ENCODE measurements around the gene RAB7A.
A peak's percentile ranks its signal among the peaks of the same experiment; 100 is the strongest.

RAB7A gene

DNA sequence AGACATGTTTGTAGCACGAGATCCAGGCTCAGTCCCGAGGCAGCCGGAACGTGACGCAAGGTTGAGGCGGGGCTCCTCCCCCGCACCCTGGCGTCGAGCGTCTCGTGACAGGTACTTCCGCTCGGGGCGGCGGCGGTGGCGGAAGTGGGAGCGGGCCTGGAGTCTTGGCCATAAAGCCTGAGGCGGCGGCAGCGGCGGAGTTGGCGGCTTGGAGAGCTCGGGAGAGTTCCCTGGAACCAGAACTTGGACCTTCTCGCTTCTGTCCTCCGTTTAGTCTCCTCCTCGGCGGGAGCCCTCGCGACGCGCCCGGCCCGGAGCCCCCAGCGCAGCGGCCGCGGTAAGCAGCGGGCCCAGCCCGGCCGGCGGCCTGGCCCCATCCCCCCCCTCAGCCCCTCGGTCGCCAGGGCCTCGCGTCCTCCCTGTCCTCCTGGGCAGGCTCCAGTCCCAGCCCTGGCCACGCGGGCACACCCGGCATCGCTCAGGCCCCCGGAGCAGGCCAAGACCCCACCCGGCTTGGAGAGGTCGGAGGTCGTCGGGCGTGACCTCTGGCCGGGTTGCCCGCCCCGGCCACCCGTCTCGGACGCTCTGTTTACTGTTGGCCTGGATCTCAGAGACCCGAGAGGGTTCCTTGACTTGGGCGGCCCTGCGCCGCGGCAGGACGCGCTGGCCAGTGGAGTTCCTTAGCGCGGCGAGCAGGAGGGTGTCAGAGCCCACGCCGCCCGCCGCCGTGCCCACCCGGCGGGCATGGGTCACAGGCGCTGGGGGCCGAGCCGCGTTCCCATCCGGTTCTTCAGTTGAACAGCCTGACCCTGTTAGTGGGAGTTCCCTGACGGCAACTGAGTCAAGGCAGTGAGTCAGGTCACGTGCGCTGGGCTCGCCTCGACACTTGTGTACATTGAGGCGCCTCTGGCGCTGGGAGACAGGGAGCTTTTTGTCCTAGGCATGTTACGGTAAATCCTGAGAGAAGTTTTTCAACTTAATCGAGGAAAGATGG lies at the start of gene RAB7A:
Gene RAB7A (plus strand): TSS at position 161 of the 994 bp plus-strand sequence. CDS start 69,185 bp downstream, outside the sequence.
- intact Hi-C loops (cut with DNase I): loop anchor here (2.0 to 5.0 kb wide), 3 partner anchors 46 to 152 kb away; partner anchors contain the start of gene ACAD9
- peak; percentile 95 to 99 (median 98) for DNase-seq

DNA sequence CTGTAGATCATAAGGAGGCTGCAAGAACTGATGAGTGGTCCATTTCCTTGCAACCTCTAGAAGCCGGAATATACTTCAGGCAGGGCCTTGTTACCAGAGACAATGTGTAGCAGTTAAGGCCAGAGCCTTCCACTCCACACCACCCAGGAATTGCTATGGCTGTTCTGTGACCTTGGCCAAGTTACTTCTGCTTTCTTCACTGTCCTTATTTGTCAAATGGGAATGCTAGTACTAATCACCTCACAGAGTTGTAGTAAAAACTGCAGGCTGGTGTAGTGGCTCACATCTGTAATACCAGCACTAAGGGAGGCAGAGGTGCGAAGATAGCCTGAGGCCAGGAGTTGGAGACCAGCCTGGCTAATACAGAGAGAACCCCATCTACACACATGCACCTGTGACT lies 46.6 kb upstream of the RAB7A start:
- intact Hi-C loops (cut with DNase I): no loop called here
- DNase-seq: no peak

DNA sequence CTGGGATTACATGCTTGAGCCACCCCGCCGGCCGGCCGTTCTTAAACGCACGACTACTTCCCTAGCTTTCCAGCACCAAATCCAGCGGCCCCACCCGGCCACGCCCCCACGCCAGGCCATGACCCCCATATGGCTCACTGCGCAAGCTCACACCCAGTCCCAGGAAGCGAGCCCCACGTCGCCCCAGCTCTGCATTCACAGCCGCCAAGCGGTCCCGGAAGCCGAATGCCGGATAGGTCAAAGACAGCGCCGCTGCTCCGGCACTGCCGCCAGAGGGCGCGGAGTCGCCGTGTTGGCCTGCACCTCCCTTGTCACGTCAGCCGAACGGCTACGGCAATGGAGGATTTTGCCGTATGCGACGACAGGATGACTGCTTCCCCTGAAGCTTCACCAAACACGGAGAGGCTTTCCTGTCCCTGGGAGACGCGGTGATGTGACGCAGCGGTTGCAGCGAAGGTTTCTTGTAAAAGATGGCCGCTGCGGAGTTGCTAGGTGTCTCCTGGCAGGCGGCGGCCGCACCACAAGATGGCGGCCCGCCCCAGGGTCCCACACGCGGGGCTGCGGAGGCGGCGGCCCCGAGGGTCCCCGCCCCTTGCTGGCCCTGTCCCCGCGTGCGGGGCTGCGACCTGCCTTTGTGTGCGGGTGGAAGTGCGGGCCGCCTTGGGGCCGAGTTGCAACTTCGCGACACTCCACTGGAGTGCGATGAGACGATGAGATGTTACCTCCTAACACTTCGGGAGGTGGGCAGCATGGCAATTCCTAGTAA lies 45.2 kb upstream of the RAB7A start:
- DNase-seq: peak; percentile 97 to 100 (median 99)
- intact Hi-C loops (cut with DNase I): loop anchor here (2.0 to 10.0 kb wide), 3 partner anchors 46 to 164 kb away; partner anchors contain the start of gene RAB7A

DNA sequence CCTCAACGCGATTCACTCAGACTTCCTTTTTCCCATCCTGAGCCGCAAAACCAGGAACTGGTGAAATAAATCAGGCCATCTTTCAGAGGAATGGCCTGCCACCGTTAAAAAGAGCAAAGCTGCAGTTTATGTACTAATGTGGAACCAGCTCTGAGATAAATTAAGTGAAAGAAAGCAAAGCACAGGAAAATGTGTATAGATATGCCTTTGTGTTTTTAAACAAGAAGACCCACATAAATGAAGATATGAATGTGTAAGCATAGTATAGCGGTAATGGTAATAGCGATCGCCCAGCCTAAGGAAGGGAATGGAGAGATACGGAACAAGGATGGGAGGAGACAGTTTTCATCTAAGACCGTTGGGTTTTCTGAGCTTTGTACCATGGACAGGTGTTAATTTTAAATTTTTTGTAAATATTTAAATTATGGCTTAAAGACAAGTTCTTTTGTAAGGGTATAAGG lies 44.6 kb upstream of the RAB7A start:
- no peak for DNase-seq
- intact Hi-C loops (cut with DNase I): loop anchor here (2.0 to 10.0 kb wide), 3 partner anchors 45 to 163 kb away; partner anchors contain the start of gene RAB7A

DNA sequence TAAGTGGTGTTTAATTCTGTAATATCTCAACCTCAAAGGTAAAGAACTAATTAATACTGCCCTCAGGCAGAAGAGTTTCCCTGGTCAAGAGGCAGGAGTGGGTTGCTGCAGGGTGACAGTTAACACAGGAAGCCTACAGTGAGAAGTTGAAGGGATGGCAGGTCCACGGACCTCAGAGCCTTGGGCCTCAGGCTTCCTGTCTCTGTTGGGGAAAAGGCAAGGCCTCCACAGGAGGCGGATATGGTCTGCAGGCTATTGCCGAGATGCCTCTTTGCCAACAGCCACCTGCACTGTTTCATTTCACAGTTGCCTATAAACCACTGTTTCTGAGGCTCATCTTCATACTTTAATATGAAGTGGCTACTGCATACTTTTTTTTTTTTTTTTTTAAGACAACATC lies 42.0 kb upstream of the RAB7A start:
- intact Hi-C loops (cut with DNase I): loop anchor here (10.0 kb wide), 2 partner anchors 111 to 161 kb away; no protein-coding TSS in a partner anchor
- DNase-seq: no peak

DNA sequence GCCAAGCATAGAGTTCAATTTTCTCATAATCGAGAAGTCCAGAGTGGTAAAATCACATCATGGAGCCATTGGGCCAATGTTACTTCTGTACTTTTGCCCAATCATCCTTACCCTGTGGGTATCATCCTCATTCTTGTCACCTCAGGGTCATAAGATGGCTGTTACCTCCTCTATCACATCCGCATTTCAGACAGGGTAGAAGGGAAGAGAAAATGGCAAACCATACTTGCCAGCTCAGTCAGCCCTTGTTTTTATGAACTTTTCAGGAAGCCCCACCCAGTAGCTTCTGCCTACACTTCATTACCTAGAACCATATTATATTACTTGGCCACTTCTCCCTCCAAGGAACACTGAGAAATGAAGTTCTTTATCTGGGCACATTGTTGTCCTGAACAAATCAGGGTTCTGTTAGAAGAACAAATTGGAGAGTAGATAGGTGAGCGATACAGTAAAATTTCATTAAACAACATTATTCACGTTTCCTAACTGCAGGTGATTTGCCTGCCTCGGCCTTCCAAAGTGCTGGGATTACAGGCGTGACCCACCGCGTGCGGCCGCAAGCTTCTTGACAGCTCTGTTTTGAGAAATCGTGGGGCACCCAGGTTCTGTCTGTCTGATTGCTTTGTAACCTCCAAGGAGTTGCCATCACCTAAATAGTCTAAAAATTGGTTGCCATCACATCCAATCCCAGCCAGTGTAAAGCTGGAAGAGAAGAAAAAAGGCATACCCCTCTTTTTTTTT lies 40.8 kb upstream of the RAB7A start:
- DNase-seq: no peak
- intact Hi-C loops (cut with DNase I): loop anchor here (10.0 kb wide), 2 partner anchors 110 to 160 kb away; no protein-coding TSS in a partner anchor

DNA sequence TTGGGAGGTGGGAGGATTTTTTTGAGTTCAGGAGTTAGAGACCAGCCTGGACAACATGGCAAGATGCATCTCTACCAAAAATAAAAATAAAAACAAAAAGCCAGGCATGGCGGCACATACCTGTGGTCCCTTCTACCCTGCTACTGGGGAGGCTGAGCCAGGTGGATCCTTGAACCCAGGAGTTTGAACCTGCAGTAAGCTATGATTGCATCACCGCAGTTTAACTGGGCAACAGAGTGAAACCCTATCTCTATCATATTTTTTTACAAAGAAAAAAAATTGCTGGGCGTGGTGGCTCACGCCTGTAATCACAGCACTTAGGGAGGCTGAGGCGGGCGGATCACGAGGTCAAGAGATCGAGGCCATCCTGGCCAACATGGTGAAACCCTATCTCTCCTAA lies 39.5 kb upstream of the RAB7A start:
- DNase-seq: no peak
- intact Hi-C loops (cut with DNase I): loop anchor here (10.0 kb wide), 2 partner anchors 108 to 158 kb away; no protein-coding TSS in a partner anchor

DNA sequence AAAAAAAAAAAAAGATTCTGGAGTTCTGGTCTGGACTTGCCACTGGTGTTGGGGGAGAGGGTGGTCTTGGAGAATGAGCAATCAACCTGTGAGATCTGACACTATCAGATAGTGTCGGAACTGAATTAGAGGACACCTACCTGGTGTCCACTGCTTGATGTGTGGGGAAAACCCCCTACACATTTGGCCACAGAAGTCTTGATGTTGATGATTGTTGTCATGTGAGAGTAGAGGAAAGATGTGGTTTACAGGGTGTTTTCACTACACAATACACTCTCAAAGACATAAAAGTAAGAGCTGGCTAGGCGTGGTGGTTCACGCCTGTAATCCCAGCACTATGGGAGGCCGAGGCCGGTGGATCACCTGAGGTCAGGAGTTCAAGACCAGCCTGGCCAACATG lies 36.9 kb upstream of the RAB7A start:
- DNase-seq: no peak
- intact Hi-C loops (cut with DNase I): loop anchor here (10.0 kb wide), 2 partner anchors 106 to 156 kb away; no protein-coding TSS in a partner anchor

DNA sequence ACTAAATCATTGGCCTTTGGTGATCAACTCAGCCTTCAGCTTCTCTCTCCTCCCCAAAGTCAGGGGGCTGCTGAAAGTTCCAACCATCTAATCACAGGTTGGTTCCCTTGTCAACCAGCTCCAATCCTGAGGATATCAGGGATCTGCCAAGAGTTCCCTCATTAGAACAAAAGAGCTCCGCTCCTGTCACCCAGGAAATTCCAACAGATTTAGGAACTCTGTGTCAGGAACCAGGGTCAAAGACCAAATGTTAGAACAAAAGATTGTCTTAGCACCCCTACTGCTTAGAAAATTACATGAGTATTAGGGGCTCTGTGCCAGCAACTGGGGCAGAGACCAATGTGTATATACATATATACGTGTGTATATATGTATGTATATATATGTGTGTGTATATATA lies 32.3 kb upstream of the RAB7A start:
- intact Hi-C loops (cut with DNase I): no loop called here

DNA sequence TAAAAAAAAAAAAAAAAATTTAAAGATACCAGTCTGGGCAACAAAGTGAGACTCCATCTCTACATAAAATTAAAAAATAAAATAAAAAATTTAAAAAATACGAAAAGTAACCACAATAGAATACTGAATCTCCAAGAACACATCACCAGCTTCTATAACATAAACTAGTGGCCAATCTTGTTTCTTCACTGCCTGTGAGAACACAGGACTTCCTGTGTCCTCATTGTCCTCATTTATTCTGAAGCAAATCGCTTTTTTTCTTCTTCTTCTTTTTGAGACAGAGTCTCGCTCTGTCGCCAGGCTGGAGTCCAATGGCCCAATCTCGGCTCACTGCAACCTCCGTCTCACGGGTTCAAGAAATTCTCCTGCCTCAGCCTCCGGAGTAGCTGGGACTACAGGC lies 28.6 kb upstream of the RAB7A start:
- intact Hi-C loops (cut with DNase I): no loop called here
- DNase-seq: no peak

More for the DNA sequence above, 32.3 kb upstream of the RAB7A start:
- no peak for DNase-seq

DNA sequence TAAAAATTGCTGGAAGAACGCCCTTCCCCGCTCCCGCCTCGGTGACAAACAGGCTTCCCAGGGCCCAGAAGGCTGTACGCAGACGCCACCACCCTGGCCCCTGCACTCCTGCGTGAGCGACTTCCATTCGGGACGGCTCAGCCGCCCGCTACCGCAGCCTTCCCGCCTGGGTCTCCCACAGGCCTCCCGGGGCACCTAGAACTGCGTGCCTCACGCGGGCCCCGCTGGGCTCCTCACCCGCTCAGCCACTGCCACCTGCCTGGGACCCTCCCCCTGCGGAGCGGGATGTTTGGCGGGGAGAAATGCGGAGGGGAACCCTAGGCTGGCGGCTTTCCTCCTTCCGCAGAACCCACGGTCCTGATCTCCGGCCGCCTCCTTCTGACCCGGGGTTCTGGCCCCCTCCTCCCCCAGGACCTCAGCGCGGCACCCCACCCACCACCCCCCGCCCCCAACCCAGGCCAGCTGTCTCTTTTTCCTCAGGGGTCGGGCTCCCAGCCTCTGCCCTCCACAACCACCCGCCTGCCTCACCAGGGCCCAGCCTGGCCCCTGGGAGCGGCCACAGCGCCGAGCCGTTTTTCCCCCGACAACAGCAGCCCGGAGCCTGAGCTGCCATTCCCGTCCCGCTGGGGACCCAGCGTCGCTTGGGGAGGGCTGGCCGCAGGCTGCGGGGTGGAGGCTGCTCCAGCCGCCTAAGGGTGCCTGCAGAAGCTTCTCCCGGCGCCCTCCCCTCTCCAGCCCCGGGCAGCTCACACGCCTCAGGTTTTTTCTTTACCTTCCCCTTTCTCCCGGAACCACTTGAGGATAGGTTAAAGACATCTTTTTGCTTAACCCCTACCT lies 27.6 kb upstream of the RAB7A start:
- peak in 40 of 42 donors; percentile 13 to 71 (median 52) for DNase-seq
- intact Hi-C loops (cut with DNase I): no loop called here

DNA sequence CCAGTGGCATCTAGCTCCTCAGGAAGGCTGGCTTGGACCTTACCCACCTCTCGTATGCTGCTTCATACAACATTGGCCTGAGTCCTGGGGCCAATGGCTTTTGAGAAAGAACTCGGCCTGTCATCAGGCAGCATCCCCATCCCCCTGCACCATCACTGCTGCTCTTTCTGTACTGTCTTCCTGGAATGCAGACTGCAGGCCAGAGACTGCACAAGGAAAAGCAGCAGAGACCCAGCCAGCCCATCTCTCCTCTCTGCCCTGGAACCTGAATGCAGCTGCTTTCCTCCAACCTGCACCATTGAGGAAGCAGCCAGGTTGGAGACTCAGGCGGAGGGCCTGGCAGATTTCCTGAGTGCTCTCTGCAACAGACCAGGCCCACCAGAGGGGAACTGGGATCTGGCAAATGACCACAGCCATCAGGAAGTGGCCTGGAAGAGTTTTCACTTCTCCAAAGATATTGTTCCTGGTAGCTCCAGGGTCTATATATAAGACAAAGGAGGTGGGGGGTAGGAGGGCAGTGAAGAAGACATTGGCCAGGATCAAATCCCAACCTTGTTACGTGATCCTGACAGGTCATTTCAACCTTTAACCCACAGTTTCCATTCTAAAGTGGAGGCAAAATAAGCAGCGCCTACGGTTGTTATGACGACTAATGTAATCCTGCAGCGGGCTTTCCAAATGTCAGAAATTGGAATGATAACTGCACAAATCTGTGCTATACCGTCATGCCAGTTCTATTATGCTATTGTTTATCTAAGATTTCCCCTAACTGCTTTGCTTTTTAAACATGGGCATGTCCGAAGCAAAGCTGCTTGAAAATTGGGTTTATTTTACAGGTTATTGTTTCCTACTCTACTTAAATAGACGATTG lies 24.4 kb upstream of the RAB7A start:
- peak in 11 of 42 donors; percentile 16 to 44 (median 23) for DNase-seq

DNA sequence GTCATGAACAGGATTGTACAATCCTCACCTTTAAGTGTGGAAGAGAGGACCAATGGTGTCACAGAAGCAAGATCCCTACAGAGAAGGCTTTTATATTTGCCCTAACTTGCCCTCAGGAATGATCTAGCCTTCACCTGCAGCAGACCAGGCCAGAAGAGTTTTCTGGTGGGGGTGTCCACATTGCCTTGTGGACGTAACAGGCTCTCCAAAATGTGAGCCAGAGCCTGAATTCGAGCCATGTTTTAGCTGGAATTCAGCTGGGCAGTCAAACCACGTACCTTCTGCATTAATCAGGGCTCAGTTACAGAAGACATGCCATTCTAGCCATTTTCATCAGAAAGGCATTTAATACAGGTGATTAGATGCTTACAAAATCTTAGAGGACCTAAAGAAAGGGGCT lies 23.6 kb upstream of the RAB7A start:
- intact Hi-C loops (cut with DNase I): no loop called here
- DNase-seq: no peak

More for the DNA sequence above, 24.4 kb upstream of the RAB7A start:
- intact Hi-C loops (cut with DNase I): no loop called here

DNA sequence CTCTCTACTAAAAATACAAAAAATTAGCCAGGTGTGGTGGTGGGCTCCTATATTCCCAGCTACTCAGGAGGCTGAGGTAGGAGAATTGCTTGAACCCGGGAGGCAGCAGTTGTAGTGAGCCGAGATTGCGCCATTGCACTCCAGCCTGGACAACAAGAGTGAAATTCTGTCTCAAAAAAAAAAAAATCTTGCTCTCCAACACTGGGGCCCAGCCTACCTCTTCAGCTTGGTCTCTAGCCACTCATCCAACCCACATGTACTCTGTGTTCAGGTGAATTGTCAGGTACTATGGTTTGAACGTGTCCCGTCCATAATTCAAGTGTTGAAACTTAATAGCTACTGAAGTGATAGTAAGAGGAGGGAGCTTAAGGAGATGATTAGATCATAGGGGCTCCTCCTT lies 22.4 kb upstream of the RAB7A start:
- intact Hi-C loops (cut with DNase I): no loop called here
- no peak for DNase-seq

DNA sequence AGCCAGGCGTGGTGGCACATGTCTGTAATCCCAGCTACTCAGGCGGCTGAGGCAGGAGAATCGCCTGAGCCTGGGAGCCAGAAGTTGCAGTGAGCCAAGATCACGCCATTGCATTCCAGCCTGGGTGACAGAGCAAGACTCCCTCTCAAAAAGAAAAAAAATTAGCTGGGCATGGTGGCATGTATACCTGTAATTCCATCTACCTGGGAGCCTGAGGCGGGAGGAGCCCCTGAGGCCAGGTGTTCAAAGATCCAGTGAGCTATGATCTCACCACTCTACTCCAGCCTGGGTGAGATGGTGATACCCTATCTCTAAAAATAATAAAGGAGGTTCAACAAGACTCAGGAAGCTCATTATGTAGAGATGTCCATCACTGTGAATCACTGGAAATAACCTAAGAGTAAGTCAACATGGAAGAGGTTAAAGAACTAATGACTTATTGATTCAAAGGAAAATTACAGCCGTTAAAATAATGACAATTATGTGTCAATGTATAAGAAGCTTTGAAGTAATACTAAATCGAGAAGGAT lies 19.8 kb upstream of the RAB7A start:
- DNase-seq: no peak
- intact Hi-C loops (cut with DNase I): no loop called here

DNA sequence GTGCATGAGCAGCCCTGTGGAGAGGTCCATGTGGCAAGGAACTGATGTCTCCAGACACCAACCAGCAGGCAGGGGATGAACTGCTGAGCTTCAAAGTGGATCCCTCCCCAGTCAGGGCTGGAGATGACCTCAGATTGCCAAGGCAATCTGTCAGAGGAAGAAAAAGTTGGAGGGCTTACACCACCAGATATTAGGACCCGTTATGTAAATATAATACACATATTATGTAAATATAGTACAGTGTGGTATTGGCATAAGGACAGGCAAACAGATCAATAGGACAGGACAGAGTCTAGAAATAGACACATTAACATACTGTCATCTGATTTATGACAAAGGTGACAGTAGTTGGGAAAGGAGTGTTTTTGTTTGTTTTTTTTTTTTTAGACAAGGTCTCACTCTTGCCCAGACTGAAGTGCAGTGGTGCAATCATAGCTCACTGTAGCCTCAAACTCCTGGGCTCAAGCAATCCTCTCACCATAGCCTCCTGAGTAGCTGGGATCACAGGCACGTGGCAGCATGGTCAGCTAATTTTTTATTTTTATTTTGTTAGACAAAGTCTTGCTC lies 18.0 kb upstream of the RAB7A start:
- intact Hi-C loops (cut with DNase I): no loop called here
- DNase-seq: no peak

All from head of caudate nucleus (tissue), 42 donors.